CD4-positive, alpha-beta memory T cell (primary cell): ENCODE data around the gene MS4A5. TPM values are rescaled to one million over a fixed set of nuclear protein-coding genes. Genes with fewer than 3 reads are reported as not detected.

Source experiments
- CTCF ChIA-PET: fragments of 350-600 bp; sonication (Branson Sonifier 250); formaldehyde crosslinking; loops from one replicate; lab custom pipeline; 2021; ENCODE audit warnings: inconsistent platforms; ENCODE audit not compliant: partially characterized antibody; lab: Charles Lee
- POLR2A ChIA-PET: fragments of 350-600 bp; sonication (Branson Sonifier 250); formaldehyde crosslinking; loops from one replicate; lab custom pipeline; 2021; ENCODE audit not compliant: partially characterized antibody; lab: Charles Lee
- DNase-seq, 5 donors: peaks; one replicate each; pipeline versions ENCODE4 v3.0.0 to v3.0.0-alpha.2; 2020 to 2022; ENCODE audit warnings: mixed read lengths in 1 of 5
- H3K27ac ChIP-seq: one replicate; pipeline ENCODE4 v1.7.0; 2013; ENCODE audit warnings: low read depth, low read length
- H3K27me3 ChIP-seq: 2 replicates; pipeline ENCODE4 v1.7.0; 2013; ENCODE audit warnings: mild to moderate bottlenecking, low read length, moderate library complexity; ENCODE audit not compliant: insufficient read depth
- H3K36me3 ChIP-seq: 2 replicates; pipeline ENCODE4 v1.7.0; 2013; ENCODE audit warnings: mild to moderate bottlenecking, low read length, moderate library complexity; ENCODE audit not compliant: insufficient read depth
- H3K4me1 ChIP-seq: 2 replicates; pipeline ENCODE4 v1.7.0; 2013; ENCODE audit warnings: mild to moderate bottlenecking, low read length, moderate library complexity; ENCODE audit not compliant: insufficient read depth
- H3K4me3 ChIP-seq, 2 donors: one replicate each; pipeline ENCODE4 v1.7.0; 2013; ENCODE audit warnings: low read length in 2 of 2, mild to moderate bottlenecking in 1 of 2
- H3K9me3 ChIP-seq, 2 donors: one replicate each; pipeline ENCODE4 v1.7.0; 2013; ENCODE audit warnings: low read length in 2 of 2, control low read depth in 1 of 2; ENCODE audit not compliant: control insufficient read depth in 1 of 2
- H3K27ac Mint-ChIP-seq, 7 donors: one replicate each; pipeline ENCODE4 v1.8.0; 2020 to 2021; ENCODE audit warnings: mixed read lengths in 7 of 7, mild to moderate bottlenecking in 6 of 7, inconsistent platforms in 3 of 7, moderate library complexity in 3 of 7
- H3K27me3 Mint-ChIP-seq, 2 donors: one replicate each; pipeline ENCODE4 v1.8.0; 2020 to 2021; ENCODE audit warnings: mixed read lengths in 2 of 2
- H3K36me3 Mint-ChIP-seq, 2 donors: one replicate each; pipeline ENCODE4 v1.8.0; 2020 to 2021; ENCODE audit warnings: mixed read lengths in 2 of 2, inconsistent platforms in 1 of 2, mild to moderate bottlenecking in 1 of 2
- H3K4me1 Mint-ChIP-seq, 4 donors: one replicate each; pipeline ENCODE4 v1.8.0; 2020 to 2021; ENCODE audit warnings: mixed read lengths in 4 of 4, mild to moderate bottlenecking in 1 of 4
- H3K4me3 Mint-ChIP-seq, 8 donors: one replicate each; pipeline ENCODE4 v1.8.0; 2020 to 2021; ENCODE audit warnings: mixed read lengths in 8 of 8, mild to moderate bottlenecking in 7 of 8, moderate library complexity in 6 of 8, inconsistent platforms in 3 of 8
- H3K9me3 Mint-ChIP-seq, 8 donors: one replicate each; pipeline ENCODE4 v1.8.0; 2020 to 2021; ENCODE audit warnings: mixed read lengths in 8 of 8, mild to moderate bottlenecking in 5 of 8, inconsistent platforms in 3 of 8, moderate library complexity in 1 of 8
- intact Hi-C: fragments of 100-400 bp; cut with micrococcal nuclease; formaldehyde crosslinking; loops from one replicate; pipeline ENCODE4 v1.15.1; 2023
- polyA plus RNA-seq, 2 donors: library from polyadenylated mRNA; unstranded; fragments of 300-500 nt; fragmentation: Illumina TruSeq; gene quantifications; one replicate each; pipeline ENCODE4 v1.2.3, GENCODE V29; 2021
- total RNA-seq, 2 experiments: library from RNA; stranded (reverse); gene quantifications; one replicate each; pipeline ENCODE4 v1.2.3, GENCODE V29; 2021

The MS4A5 gene
- total and polyA plus RNA-seq, 4 experiments from 2014 or later: not detected

DNA sequence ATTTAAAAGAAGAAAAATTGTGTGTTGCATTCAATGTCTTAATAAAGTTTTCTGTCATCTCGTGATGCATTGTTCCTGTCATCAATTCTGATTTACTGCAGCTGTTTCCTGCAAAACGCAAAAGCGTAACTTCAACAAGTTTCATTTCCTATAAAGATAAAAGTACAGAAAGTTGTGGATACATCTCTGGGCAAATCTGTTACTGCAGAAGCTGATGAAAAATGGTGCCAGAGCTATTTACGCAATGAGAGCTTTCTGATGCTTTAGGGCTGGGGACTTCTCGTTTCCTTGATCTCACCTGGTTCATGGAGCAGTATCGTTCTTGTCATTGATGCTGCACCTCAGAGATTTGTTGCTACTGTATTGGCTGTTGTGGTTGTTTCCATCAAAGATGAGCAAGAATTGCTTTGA is 47.7 kb downstream of the MS4A5 start:
- peaks cover 0 to 6% (median 0%) of the 10 kb centered on the region in 8 donors for H3K9me3 Mint-ChIP-seq
- H3K4me3 Mint-ChIP-seq: no peak overlapping the region
- no peak overlapping the region for H3K27ac Mint-ChIP-seq
- no peaks in the 10 kb centered on the region for H3K36me3 Mint-ChIP-seq
- H3K36me3 ChIP-seq: no peaks in the 10 kb centered on the region
- H3K9me3 ChIP-seq: no peaks in the 10 kb centered on the region
- no peaks in the 10 kb centered on the region for H3K27me3 ChIP-seq
- H3K4me3 ChIP-seq: no peak overlapping the region
- H3K4me1 Mint-ChIP-seq: peaks cover 0 to 4% (median under 1%) of the 10 kb centered on the region in 4 donors
- H3K27me3 Mint-ChIP-seq: peaks cover 1 to 6% of the 10 kb centered on the region in 2 donors
- DNase-seq: no peak
- ChIA-PET CTCF (interaction anchor here (0.7 kb wide), 1 partner anchor 114 kb away, joined by 3 read pairs; no protein-coding TSS in a partner anchor), POLR2A (no interaction called here)
- H3K27ac ChIP-seq: no peak overlapping the region
- intact Hi-C loops: no loop called here
- H3K4me1 ChIP-seq: no peaks in the 10 kb centered on the region

DNA sequence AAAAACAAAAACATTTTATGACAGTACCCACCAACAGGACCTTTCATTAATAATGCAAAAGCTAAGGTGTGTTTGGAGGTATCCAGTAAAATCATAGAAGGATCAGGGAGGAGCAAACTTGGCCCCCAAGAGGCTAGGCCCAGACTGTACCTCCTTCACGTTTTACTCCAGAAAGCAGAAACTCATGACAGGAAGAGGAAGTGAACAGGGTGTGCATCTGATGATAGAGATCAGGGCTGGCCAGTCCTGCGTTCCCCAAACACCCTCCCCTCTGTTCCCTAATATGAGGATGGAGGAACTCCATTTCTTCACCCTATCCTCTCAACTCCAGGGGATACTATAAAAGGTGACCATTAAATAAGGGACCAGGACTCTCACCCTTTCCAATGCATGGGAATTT is 53.0 kb downstream of the MS4A5 start:
- no peak overlapping the region for H3K27ac Mint-ChIP-seq
- peaks cover 6 to 15% (median 12%) of the 10 kb centered on the region in 4 donors for H3K4me1 Mint-ChIP-seq
- H3K4me3 Mint-ChIP-seq: peak overlapping the region in 1 of 8 donors; percentile 22
- Histone ChIP-seq H3K27ac (no peak overlapping the region), H3K4me1 (peaks cover 6% of the 10 kb centered on the region), H3K27me3 (no peaks in the 10 kb centered on the region), H3K36me3 (no peaks in the 10 kb centered on the region), H3K9me3 (no peaks in the 10 kb centered on the region), H3K4me3 (no peak overlapping the region)
- H3K9me3 Mint-ChIP-seq: no peaks in the 10 kb centered on the region
- H3K36me3 Mint-ChIP-seq: no peaks in the 10 kb centered on the region
- H3K27me3 Mint-ChIP-seq: peaks cover 1 to 7% of the 10 kb centered on the region in 2 donors
- ChIA-PET CTCF (no interaction called here), POLR2A (no interaction called here)
- intact Hi-C loops: no loop called here
- DNase-seq: no peak

DNA sequence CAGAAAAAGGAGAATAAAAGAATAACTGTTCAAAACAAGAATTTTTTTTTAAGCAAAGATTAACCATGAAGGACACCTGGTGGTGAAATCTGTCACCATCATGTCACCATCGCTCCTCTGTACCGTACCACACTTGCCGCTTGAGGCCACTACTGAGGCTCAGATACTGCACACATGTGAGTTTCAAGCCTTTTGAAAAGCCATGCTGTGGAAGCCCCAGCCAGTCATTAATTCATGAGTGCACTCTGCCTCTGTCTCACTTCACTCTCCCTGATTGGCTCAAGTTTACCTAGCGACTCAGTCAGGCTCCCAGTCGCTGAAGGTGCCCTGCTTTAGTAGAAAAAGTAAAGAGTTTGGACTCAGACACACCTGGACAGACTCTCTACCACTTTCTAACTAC is 56.6 kb downstream of the MS4A5 start:
- H3K4me3 ChIP-seq: no peak overlapping the region
- H3K36me3 ChIP-seq: no peaks in the 10 kb centered on the region
- H3K27me3 ChIP-seq: no peaks in the 10 kb centered on the region
- Mint-ChIP-seq H3K27me3 (peaks cover 2 to 9% of the 10 kb centered on the region in 2 donors), H3K36me3 (no peaks in the 10 kb centered on the region), H3K27ac (no peak overlapping the region), H3K4me3 (no peak overlapping the region), H3K9me3 (no peaks in the 10 kb centered on the region), H3K4me1 (peaks cover 6 to 15% (median 11%) of the 10 kb centered on the region in 4 donors)
- no peak overlapping the region for H3K27ac ChIP-seq
- ChIA-PET CTCF (interaction anchor here (1.7 kb wide), 1 partner anchor 123 kb away, joined by 5 read pairs; no protein-coding TSS in a partner anchor), POLR2A (no interaction called here)
- peak in 3 of 5 donors; percentile 0 to 9 (median 2) for DNase-seq
- H3K9me3 ChIP-seq: no peaks in the 10 kb centered on the region
- H3K4me1 ChIP-seq: peaks cover 6% of the 10 kb centered on the region
- intact Hi-C loops: loop anchor here (1.0 kb wide), 1 partner anchor 123 kb away; no protein-coding TSS in a partner anchor

DNA sequence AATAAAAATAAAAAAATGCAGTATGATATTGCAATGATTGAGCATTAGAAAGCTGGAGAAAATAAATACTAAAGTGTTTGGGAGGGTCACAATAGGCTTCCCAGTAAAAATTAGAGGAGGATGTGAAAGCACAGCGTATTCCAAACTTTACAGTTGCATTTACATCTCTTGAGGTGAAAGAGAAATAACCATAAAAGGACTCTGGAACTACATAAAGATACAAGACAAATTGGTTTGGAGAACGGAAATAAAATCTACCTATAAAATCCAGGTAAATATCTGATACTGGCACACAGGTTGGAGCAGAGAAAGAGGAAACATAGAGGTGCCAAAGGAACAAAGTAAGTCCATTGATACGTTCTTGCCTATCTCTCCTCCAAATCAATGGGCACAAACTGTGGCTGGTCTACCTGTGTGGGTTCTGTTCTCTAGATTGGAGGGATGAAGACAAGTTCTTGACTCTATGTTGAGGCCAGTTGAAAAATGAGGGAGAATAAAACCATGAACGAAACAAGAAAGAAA is 63.2 kb downstream of the MS4A5 start, which contains the start of gene MS4A12:
TSS of gene MS4A12 (plus strand) at position 291 of the 522 bp plus-strand sequence. CDS start 4,541 bp downstream, outside the sequence.
- intact Hi-C loops: no loop called here
- POLR2A ChIA-PET: no interaction called here

DNA sequence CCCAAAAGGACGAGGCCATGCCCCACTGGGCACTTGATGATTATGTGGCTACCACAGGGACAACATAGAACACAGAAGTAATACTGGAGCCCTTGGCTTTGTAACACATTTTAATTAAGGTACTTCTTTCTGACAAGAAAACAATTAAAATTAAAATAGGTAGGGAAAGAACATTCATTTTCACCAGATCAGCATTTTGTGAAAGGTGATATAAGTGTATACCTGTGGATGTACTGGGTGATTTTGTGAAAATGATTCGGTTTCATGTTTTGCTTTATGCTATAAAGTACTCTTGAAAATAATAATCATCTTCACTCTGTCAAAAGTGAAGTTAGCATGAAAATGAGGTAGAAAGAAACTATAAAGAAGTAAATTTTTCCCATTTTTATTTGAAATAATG is 64.1 kb downstream of the MS4A5 start:
- Histone ChIP-seq H3K27ac (no peak overlapping the region), H3K4me3 (no peak overlapping the region), H3K9me3 (no peaks in the 10 kb centered on the region), H3K27me3 (no peaks in the 10 kb centered on the region), H3K4me1 (no peaks in the 10 kb centered on the region), H3K36me3 (no peaks in the 10 kb centered on the region)
- Mint-ChIP-seq H3K4me1 (peaks cover 0 to 4% (median under 1%) of the 10 kb centered on the region in 4 donors), H3K4me3 (no peak overlapping the region), H3K27me3 (peaks cover 7 to 12% of the 10 kb centered on the region in 2 donors), H3K27ac (no peak overlapping the region), H3K9me3 (no peaks in the 10 kb centered on the region), H3K36me3 (no peaks in the 10 kb centered on the region)
- ChIA-PET CTCF (no interaction called here), POLR2A (no interaction called here)
- intact Hi-C loops: no loop called here
- no peak for DNase-seq

More for the DNA sequence above, 63.2 kb downstream of the MS4A5 start, which contains the start of gene MS4A12:
- Histone ChIP-seq H3K27me3 (no peaks in the 10 kb centered on the region), H3K27ac (no peak within 1 kb of the TSS), H3K4me1 (no peaks in the 10 kb centered on the region), H3K4me3 (no peak within 1 kb of the TSS), H3K36me3 (no peaks in the 10 kb centered on the region), H3K9me3 (no peaks in the 10 kb centered on the region)
- Mint-ChIP-seq H3K4me3 (no peak within 1 kb of the TSS), H3K36me3 (no peaks in the 10 kb centered on the region), H3K9me3 (no peaks in the 10 kb centered on the region), H3K27me3 (peaks cover 9 to 14% of the 10 kb centered on the region in 2 donors), H3K27ac (peak within 1 kb of the TSS in 1 of 7 donors; percentile 34), H3K4me1 (peaks cover 0 to 4% (median 0%) of the 10 kb centered on the region in 4 donors)
- CTCF ChIA-PET: no interaction called here
- DNase-seq: no peak

Other genes with a start within 250 kb of the MS4A5 start
- gene MS4A6A, start 246.5 kb upstream of the MS4A5 start, total RNA-seq: 1 to 10 TPM; 4.9 to 7.7 TPM
- 1 to 10 TPM; 2.7 to 3.3 TPM for gene MS4A6A, start 246.5 kb upstream of the MS4A5 start, polyA plus RNA-seq
- not detected for gene MS4A4E, start 186.4 kb upstream of the MS4A5 start, total RNA-seq
- not detected for gene MS4A4E, start 186.4 kb upstream of the MS4A5 start, polyA plus RNA-seq
- gene MS4A4A, start 148.9 kb upstream of the MS4A5 start, total RNA-seq: under 1 TPM; 0.39 to 0.99 TPM
- gene MS4A4A, start 148.9 kb upstream of the MS4A5 start, polyA plus RNA-seq: not detected
- gene MS4A6E, start 102.3 kb upstream of the MS4A5 start, total RNA-seq: not detected
- gene MS4A6E, start 102.3 kb upstream of the MS4A5 start, polyA plus RNA-seq: not detected
- gene MS4A7, start 51.0 kb upstream of the MS4A5 start, total RNA-seq: 1 to 10 TPM in 1 of 2 experiments, under 1 TPM in 1; 0.76 to 1.6 TPM
- gene MS4A7, start 51.0 kb upstream of the MS4A5 start, polyA plus RNA-seq: under 1 TPM in 1 of 2 donors, not detected in 1; 0.36 TPM
- not detected for gene MS4A14, start 33.1 kb upstream of the MS4A5 start, total RNA-seq
- not detected for gene MS4A14, start 33.1 kb upstream of the MS4A5 start, polyA plus RNA-seq
- 1 to 10 TPM; 4.7 to 5.7 TPM for gene MS4A1, start 26.3 kb downstream of the MS4A5 start, total RNA-seq
- gene MS4A1, start 26.3 kb downstream of the MS4A5 start, polyA plus RNA-seq: 10 to 100 TPM in 1 of 2 donors, 1 to 10 TPM in 1; 1.0 to 10.2 TPM
- not detected for gene MS4A12, start 63.2 kb downstream of the MS4A5 start, total RNA-seq
- gene MS4A12, start 63.2 kb downstream of the MS4A5 start, polyA plus RNA-seq: not detected
- not detected for gene MS4A13, start 85.8 kb downstream of the MS4A5 start, total RNA-seq
- not detected for gene MS4A13, start 85.8 kb downstream of the MS4A5 start, polyA plus RNA-seq